GM18520 (cell line): ENCODE results near the gene RESP18.

Source experiments
- ATAC-seq: cut with Tn5 transposase; IDR thresholded peaks from one replicate; pipeline ENCODE4 v1.9.1; 2021; ENCODE audit not compliant: unreplicated experiment

Gene RESP18

GRCh38 chr2:219278655-219279150, 53.8 kb downstream of the RESP18 start:
- peak; percentile 0 for ATAC-seq

GRCh38 chr2:219277703-219278654, 54.6 kb downstream of the RESP18 start:
- peak; percentile 12 for ATAC-seq
